ENCODE results near the gene ELMO1. TPM values are rescaled to one million over a fixed set of nuclear protein-coding genes. Genes with fewer than 3 reads are reported as not detected.

Gene ELMO1
- total RNA-seq, 2 experiments from 2014 or later = 72.8 to 75.3 TPM

DNA sequence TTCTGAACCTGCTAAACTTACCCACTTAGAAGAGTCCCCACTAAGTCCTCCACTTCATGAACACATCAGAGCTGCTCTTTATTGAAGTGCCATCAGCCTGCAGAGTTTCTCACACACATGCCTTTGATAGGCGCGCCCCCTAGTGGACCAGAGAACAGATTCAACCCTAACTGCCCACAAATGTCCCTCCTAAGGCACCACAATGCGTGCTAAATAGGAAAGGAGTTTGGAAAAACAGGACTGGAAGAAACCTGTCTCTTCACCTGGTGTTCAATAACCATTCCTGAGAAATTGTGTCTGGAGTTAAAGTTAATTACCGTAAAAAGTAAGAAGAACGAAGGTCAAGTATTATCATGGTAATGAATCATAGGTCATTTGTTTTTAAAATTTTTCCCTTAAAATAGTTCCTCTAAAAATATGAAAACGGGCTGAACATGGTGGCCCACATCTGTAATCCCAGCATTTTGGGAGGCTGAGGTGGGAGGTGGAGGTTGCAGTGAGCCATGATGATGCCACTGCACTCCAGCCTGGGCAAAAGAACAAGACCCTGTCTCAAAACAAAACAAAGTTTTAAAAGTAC lies 249.7 kb downstream of the ELMO1 start:
- intact Hi-C loops (cut with micrococcal nuclease) = no loop called here
- CTCF ChIA-PET = interaction anchor here (0.6 to 5.1 kb wide), 48 partner anchors 9 to 761 kb away, joined by 3 to 64 read pairs (median 4); partner anchors contain the start of gene AOAH
- Mint-ChIP-seq H3K4me1 (ENCODE audit: low read depth) (peaks cover 2% of the 10 kb centered on the region), H3K4me3 (no peak overlapping the region), H3K27ac (no peak overlapping the region), H3K36me3 (ENCODE audit: low read depth) (peaks cover 16% of the 10 kb centered on the region), H3K27me3 (no peaks in the 10 kb centered on the region), H3K9me3 (no peaks in the 10 kb centered on the region)
- ATAC-seq (peak; percentile 69), DNase-seq (peak; percentile 87)
- TF ChIP-seq, protein P1, sequence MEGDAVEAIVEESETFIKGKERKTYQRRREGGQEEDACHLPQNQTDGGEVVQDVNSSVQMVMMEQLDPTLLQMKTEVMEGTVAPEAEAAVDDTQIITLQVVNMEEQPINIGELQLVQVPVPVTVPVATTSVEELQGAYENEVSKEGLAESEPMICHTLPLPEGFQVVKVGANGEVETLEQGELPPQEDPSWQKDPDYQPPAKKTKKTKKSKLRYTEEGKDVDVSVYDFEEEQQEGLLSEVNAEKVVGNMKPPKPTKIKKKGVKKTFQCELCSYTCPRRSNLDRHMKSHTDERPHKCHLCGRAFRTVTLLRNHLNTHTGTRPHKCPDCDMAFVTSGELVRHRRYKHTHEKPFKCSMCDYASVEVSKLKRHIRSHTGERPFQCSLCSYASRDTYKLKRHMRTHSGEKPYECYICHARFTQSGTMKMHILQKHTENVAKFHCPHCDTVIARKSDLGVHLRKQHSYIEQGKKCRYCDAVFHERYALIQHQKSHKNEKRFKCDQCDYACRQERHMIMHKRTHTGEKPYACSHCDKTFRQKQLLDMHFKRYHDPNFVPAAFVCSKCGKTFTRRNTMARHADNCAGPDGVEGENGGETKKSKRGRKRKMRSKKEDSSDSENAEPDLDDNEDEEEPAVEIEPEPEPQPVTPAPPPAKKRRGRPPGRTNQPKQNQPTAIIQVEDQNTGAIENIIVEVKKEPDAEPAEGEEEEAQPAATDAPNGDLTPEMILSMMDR (IDR thresholded peaks at IDR 0.05) = peak; percentile 99
- POLR2A ChIA-PET = no interaction called here

DNA sequence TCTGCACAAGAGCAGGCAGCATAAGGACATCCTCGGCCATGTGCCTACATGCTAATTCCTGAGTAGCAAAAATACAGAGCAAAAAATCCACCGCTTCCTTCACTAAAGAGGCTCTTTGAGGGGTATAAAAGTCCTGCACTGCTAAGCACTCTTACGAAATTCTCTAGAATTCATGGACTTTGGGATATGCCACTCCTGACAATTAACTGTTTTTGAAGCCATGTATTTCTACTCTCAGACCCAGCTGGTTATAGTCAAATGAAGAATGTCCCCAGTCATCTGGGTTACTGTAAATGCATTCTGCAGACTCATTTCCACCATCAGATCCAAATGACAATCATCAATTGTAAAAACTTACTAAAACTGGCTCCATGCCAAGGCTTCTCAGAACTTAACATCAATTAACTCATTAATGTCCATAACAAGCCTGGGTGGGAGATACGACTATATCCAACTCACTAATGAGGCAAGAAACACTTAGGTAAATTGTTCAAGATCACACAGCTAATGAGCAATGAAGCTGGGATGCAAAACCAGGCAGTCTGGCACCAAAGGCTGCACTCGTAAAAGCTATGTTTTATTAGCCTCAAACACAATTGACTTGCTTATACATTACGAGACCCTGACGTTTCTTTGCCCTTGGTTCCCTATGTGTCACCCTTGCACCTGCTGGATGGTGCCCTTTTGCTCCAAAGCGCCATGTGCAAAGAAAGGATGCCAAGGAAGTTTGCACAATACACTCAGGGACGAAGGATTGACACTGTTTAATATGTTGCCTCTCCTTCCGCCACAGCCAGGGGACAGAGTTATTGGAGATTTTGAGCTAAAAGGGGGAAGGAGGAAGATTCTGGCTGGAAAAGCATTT lies 250.4 kb downstream of the ELMO1 start:
- peaks cover 11% of the 10 kb centered on the region for H3K36me3 Mint-ChIP-seq (ENCODE audit: low read depth)
- DNase-seq = no peak
- TF ChIP-seq, protein P1 (IDR thresholded peaks at IDR 0.05) = no peak
- POLR2A ChIA-PET = no interaction called here
- CTCF ChIA-PET = interaction anchor here (0.6 to 5.1 kb wide), 46 partner anchors 8 to 757 kb away, joined by 3 to 64 read pairs (median 4); partner anchors contain the start of gene AOAH
- no peak overlapping the region for H3K4me3 Mint-ChIP-seq
- no peaks in the 10 kb centered on the region for H3K27me3 Mint-ChIP-seq
- intact Hi-C loops (cut with micrococcal nuclease) = no loop called here
- H3K4me1 Mint-ChIP-seq (ENCODE audit: low read depth) = peaks cover 7% of the 10 kb centered on the region
- no peak overlapping the region for H3K27ac Mint-ChIP-seq
- no peak for ATAC-seq
- no peaks in the 10 kb centered on the region for H3K9me3 Mint-ChIP-seq

DNA sequence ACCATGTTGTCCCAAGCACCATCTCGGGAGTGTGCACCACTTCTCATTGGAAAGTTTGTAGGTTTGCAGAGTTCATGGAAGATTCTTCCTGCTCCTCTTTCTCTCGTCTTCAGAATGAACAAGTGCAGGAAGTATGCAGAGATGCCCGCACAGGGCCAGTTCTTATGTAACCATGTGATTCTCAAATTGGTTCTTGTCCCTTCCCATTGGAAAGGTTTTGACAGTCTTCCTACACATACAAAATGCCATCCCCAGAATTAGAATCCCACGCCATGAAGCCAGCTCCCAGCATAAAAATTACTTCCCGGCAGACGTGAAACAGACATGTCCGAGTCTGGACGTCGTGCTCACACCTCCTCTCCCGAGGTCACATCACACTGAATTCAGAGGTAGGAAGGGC lies 251.6 kb downstream of the ELMO1 start:
- ATAC-seq = no peak
- no peak overlapping the region for H3K27ac Mint-ChIP-seq
- H3K27me3 Mint-ChIP-seq = no peaks in the 10 kb centered on the region
- ChIA-PET POLR2A (interaction anchor here (0.6 kb wide), 1 partner anchor 557 kb away, joined by 3 read pairs; no protein-coding TSS in a partner anchor), CTCF (interaction anchor here (0.8 to 5.1 kb wide), 5 partner anchors 15 to 709 kb away, joined by 3 to 64 read pairs (median 3); no protein-coding TSS in a partner anchor)
- H3K9me3 Mint-ChIP-seq = no peaks in the 10 kb centered on the region
- H3K36me3 Mint-ChIP-seq (ENCODE audit: low read depth) = peaks cover 9% of the 10 kb centered on the region
- peaks cover 9% of the 10 kb centered on the region for H3K4me1 Mint-ChIP-seq (ENCODE audit: low read depth)
- TF ChIP-seq, protein P1 (IDR thresholded peaks at IDR 0.05) = no peak
- intact Hi-C loops (cut with micrococcal nuclease) = no loop called here
- no peak overlapping the region for H3K4me3 Mint-ChIP-seq
- no peak for DNase-seq

DNA sequence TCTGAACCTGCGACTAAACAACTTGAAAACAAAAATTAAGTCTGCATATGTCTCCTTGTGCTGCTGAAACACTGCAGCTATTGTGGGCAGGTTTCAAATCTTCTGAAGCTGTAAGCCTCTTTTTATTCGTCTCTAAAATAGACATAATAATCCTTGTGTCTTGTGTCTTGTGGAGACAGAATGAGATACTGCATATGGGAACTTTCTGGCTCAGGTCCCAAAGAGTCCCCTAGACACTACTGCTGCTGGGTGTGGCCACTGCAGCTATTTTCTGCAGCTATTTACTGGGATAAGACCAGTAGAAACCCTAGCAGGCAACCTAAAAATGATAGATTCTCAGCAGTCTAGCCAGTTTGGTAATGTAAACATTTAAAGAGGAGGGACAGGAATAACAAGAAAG lies 252.0 kb downstream of the ELMO1 start:
- intact Hi-C loops (cut with micrococcal nuclease) = no loop called here
- Mint-ChIP-seq H3K9me3 (no peaks in the 10 kb centered on the region), H3K36me3 (ENCODE audit: low read depth) (peaks cover 9% of the 10 kb centered on the region), H3K4me1 (ENCODE audit: low read depth) (peaks cover 9% of the 10 kb centered on the region), H3K27ac (no peak overlapping the region), H3K27me3 (no peaks in the 10 kb centered on the region), H3K4me3 (no peak overlapping the region)
- ChIA-PET POLR2A (interaction anchor here (0.6 kb wide), 1 partner anchor 557 kb away, joined by 3 read pairs; no protein-coding TSS in a partner anchor), CTCF (interaction anchor here (0.8 to 1.3 kb wide), 5 partner anchors 13 to 709 kb away, joined by 3 to 7 read pairs (median 3); no protein-coding TSS in a partner anchor)
- DNase-seq (no peak), ATAC-seq (no peak)
- TF ChIP-seq, protein P1 (IDR thresholded peaks at IDR 0.05) = no peak
